IMR-90 (cell line): ENCODE measurements around the gene CMPK2. TPM values are rescaled to one million over a fixed set of nuclear protein-coding genes. Genes with fewer than 3 reads are reported as not detected.

Experiments
- ATAC-seq: fragments of 200-7000 bp; cut with Tn5 transposase; 2 replicates; pipeline ENCODE4 v1.9.1; 2020; ENCODE audit warnings: low read depth, mild to moderate bottlenecking, moderate library complexity
- BruUV-seq: library from RNA; stranded (reverse); fragments of 400-500 nt; replicated peaks from 2 replicates; lab custom pipeline; 2021; lab: Mats Ljungman, UMichigan
- CTCF ChIA-PET: fragments of 300-600 bp; formaldehyde crosslinking; extraction: SDS; loops from one replicate; lab custom pipeline; 2021; ENCODE audit warnings: antibody characterized with exemption; lab: Yijun Ruan, JAX
- POLR2A ChIA-PET: fragments of 300-600 bp; sonication (Branson Sonifier 250); formaldehyde crosslinking; loops from one replicate; lab custom pipeline; 2022; ENCODE audit warnings: antibody characterized with exemption; ENCODE audit not compliant: unreplicated experiment; lab: Charles Lee
- DNase-seq: peaks from one replicate; pipeline ENCODE4 v3.0.0; 2013
- H2AFZ ChIP-seq: replicated peaks from 2 replicates; pipeline ENCODE3; 2013; ENCODE audit warnings: low read length, mild to moderate bottlenecking; ENCODE audit not compliant: poor library complexity
- H2AK5ac ChIP-seq: 2 replicates; pipeline ENCODE4 v1.6.1; 2013; ENCODE audit warnings: low read depth, low read length, inconsistent platforms
- H2AK9ac ChIP-seq: replicated peaks from 2 replicates; pipeline ENCODE3; 2013; ENCODE audit warnings: mild to moderate bottlenecking, low read depth, low read length, moderate library complexity; ENCODE audit not compliant: poor library complexity
- H2BK120ac ChIP-seq: 2 replicates; pipeline ENCODE4 v1.6.1; 2013; ENCODE audit warnings: low read depth, low read length, inconsistent platforms
- H2BK15ac ChIP-seq: 3 replicates; pipeline ENCODE4 v1.6.1; 2013; ENCODE audit warnings: low read depth, low read length, inconsistent platforms
- H2BK20ac ChIP-seq: 2 replicates; pipeline ENCODE4 v1.6.1; 2013; ENCODE audit warnings: low read depth, mild to moderate bottlenecking, inconsistent platforms, low read length, moderate library complexity
- H2BK5ac ChIP-seq: 2 replicates; pipeline ENCODE4 v1.6.1; 2013; ENCODE audit warnings: mild to moderate bottlenecking, low read depth, low read length, inconsistent platforms; ENCODE audit not compliant: poor library complexity, severe bottlenecking
- H3K14ac ChIP-seq: replicated peaks from 2 replicates; pipeline ENCODE4 v1.6.1; 2013; ENCODE audit warnings: low read depth, low read length, inconsistent platforms
- H3K18ac ChIP-seq: 2 replicates; pipeline ENCODE4 v1.6.1; 2013; ENCODE audit warnings: low read depth, low read length, control low read depth
- H3K23ac ChIP-seq: 2 replicates; pipeline ENCODE4 v1.6.1; 2013; ENCODE audit warnings: low read depth, low read length, inconsistent platforms
- H3K27ac ChIP-seq: 2 replicates; pipeline ENCODE4 v1.5.1; 2013; ENCODE audit warnings: mild to moderate bottlenecking, control low read depth, low read length; ENCODE audit not compliant: insufficient read depth
- H3K27me3 ChIP-seq: 2 replicates; pipeline ENCODE4 v1.6.1; 2013; ENCODE audit warnings: low read length; ENCODE audit not compliant: control insufficient read depth, insufficient read depth
- H3K36me3 ChIP-seq: 2 replicates; pipeline ENCODE4 v1.6.1; 2013; ENCODE audit warnings: low read length, mixed read lengths; ENCODE audit not compliant: control insufficient read depth, insufficient read depth
- H3K4ac ChIP-seq: 2 replicates; pipeline ENCODE4 v1.6.1; 2013; ENCODE audit warnings: low read depth, low read length, inconsistent platforms
- H3K4me1 ChIP-seq: 2 replicates; pipeline ENCODE4 v1.6.1; 2013; ENCODE audit warnings: low read length, mixed read lengths; ENCODE audit not compliant: control insufficient read depth, insufficient read depth
- H3K4me2 ChIP-seq: 2 replicates; pipeline ENCODE4 v1.6.1; 2013; ENCODE audit warnings: low read depth, mild to moderate bottlenecking, control low read depth, low read length, moderate library complexity
- H3K4me3 ChIP-seq: 2 replicates; pipeline ENCODE4 v1.5.1; 2013; ENCODE audit warnings: low read depth, mild to moderate bottlenecking, control low read depth, low read length, moderate library complexity; ENCODE audit not compliant: insufficient read depth
- H3K56ac ChIP-seq: 2 replicates; pipeline ENCODE4 v1.6.1; 2013; ENCODE audit warnings: low read length, inconsistent platforms; ENCODE audit not compliant: insufficient read depth; ENCODE audit errors: extremely low read depth
- H3K79me1 ChIP-seq, 2 experiments: 2 replicates each; pipeline ENCODE4 v1.6.1; 2013; ENCODE audit warnings: low read length in 2 of 2, inconsistent platforms in 1 of 2, low read depth in 1 of 2
- H3K9ac ChIP-seq: 2 replicates; pipeline ENCODE4 v1.6.1; 2013; ENCODE audit warnings: low read depth, low read length, control low read depth
- H3K9me1 ChIP-seq: 2 replicates; pipeline ENCODE4 v1.6.1; 2013; ENCODE audit warnings: low read length, inconsistent platforms; ENCODE audit not compliant: insufficient read depth
- H3K9me3 ChIP-seq: 2 replicates; pipeline ENCODE4 v1.6.1; 2013; ENCODE audit warnings: low read length; ENCODE audit not compliant: control insufficient read depth, insufficient read depth
- H4K20me1 ChIP-seq: 2 replicates; pipeline ENCODE4 v1.6.1; 2013; ENCODE audit warnings: low read length, inconsistent platforms; ENCODE audit not compliant: insufficient read depth
- H4K5ac ChIP-seq: 2 replicates; pipeline ENCODE4 v1.6.1; 2013; ENCODE audit warnings: mild to moderate bottlenecking, low read depth, low read length, control low read depth
- H4K8ac ChIP-seq, 2 experiments: 2 replicates each; pipeline ENCODE4 v1.6.1; 2013; ENCODE audit warnings: low read depth in 2 of 2, low read length in 2 of 2, control low read depth in 1 of 2, inconsistent platforms in 1 of 2
- H4K91ac ChIP-seq: 2 replicates; pipeline ENCODE4 v1.6.1; 2013; ENCODE audit warnings: low read depth, low read length, inconsistent platforms; ENCODE audit not compliant: insufficient read depth
- BHLHE40 ChIP-seq: fragments of 150-350 bp; IDR thresholded peaks from 2 replicates; pipeline ENCODE4 v1.6.1; 2016; ENCODE audit warnings: mild to moderate bottlenecking, low read depth, low read length
- CEBPB ChIP-seq: IDR thresholded peaks from 2 replicates; pipeline ENCODE4 v1.6.1; 2012; ENCODE audit warnings: low read depth, low read length, improper control_type of control experiment
- CHD1 ChIP-seq: IDR thresholded peaks from 2 replicates; pipeline ENCODE4 v1.6.1; 2012; ENCODE audit warnings: low read depth, low read length, improper control_type of control experiment
- CTCF ChIP-seq: conservative IDR thresholded peaks from 2 replicates; pipeline ENCODE4 v1.5.1; 2012; ENCODE audit warnings: mild to moderate bottlenecking, low read depth, low read length, improper control_type of control experiment
- ELK1 ChIP-seq: fragments of 150-350 bp; IDR thresholded peaks from 2 replicates; pipeline ENCODE4 v1.6.1; 2016; ENCODE audit warnings: low read depth, mild to moderate bottlenecking, low read length, moderate library complexity, borderline replicate concordance
- FOS ChIP-seq: fragments of 150-350 bp; IDR thresholded peaks from 2 replicates; pipeline ENCODE4 v1.6.1; 2016; ENCODE audit warnings: low read depth, low read length
- MAFK ChIP-seq: IDR thresholded peaks from 2 replicates; pipeline ENCODE4 v1.6.1; 2012; ENCODE audit warnings: low read depth, low read length, improper control_type of control experiment
- MAZ ChIP-seq: IDR thresholded peaks from 2 replicates; pipeline ENCODE4 v1.6.1; 2012; ENCODE audit warnings: low read depth, mild to moderate bottlenecking, low read length, improper control_type of control experiment, moderate library complexity, borderline replicate concordance
- MXI1 ChIP-seq: IDR thresholded peaks from 2 replicates; pipeline ENCODE4 v1.6.1; 2012; ENCODE audit warnings: low read depth, mild to moderate bottlenecking, low read length, moderate library complexity, borderline replicate concordance
- NFE2L2 ChIP-seq: fragments of 150-350 bp; IDR thresholded peaks from 2 replicates; pipeline ENCODE4 v1.6.1; 2016; ENCODE audit warnings: low read depth, mild to moderate bottlenecking, low read length
- POLR2A ChIP-seq: IDR thresholded peaks from 2 replicates; pipeline ENCODE4 v1.6.1; 2012; ENCODE audit warnings: mild to moderate bottlenecking, low read depth, low read length
- RAD21 ChIP-seq: IDR thresholded peaks from 2 replicates; pipeline ENCODE4 v1.6.1; 2012; ENCODE audit warnings: low read length, improper control_type of control experiment
- RCOR1 ChIP-seq: IDR thresholded peaks from 2 replicates; pipeline ENCODE4 v1.6.1; 2012; ENCODE audit warnings: mild to moderate bottlenecking, low read length, improper control_type of control experiment; ENCODE audit not compliant: insufficient replicate concordance
- RFX5 ChIP-seq: IDR thresholded peaks from 2 replicates; pipeline ENCODE4 v1.8.0; 2012; ENCODE audit warnings: low read depth, mild to moderate bottlenecking, low read length, moderate library complexity
- SMC3 ChIP-seq: fragments of 150-350 bp; IDR thresholded peaks from 2 replicates; pipeline ENCODE4 v1.6.1; 2016; ENCODE audit warnings: low read depth, mild to moderate bottlenecking, antibody characterized with exemption, low read length, moderate library complexity
- USF2 ChIP-seq: fragments of 150-350 bp; IDR thresholded peaks from 2 replicates; pipeline ENCODE4 v1.6.1; 2017; ENCODE audit warnings: mild to moderate bottlenecking, antibody characterized with exemption, low read length, low read depth
- WGBS, 2 experiments: methylation state at CpG; one replicate each; pipeline versions ENCODE4 v1.1.5 to v1.1.7; 2013; ENCODE audit warnings: missing lambda C conversion rate in 2 of 2; ENCODE audit not compliant: insufficient read length in 1 of 2; ENCODE audit errors: extremely low coverage in 2 of 2; 5-methylcytosine and 5-hydroxymethylcytosine counted together
- dilution Hi-C: fragments of 300-500 bp; cut with HindIII; formaldehyde crosslinking; loops from one replicate; pipeline ENCODE4 v1.14.3; 2018; ENCODE audit warnings: low sequenced_read_pairs; ENCODE audit not compliant: unreplicated experiment
- in situ Hi-C: fragments of 300-500 bp; cut with MboI; formaldehyde crosslinking; loops from 3 replicates; pipeline ENCODE4 v1.14.3; 2019; ENCODE audit warnings: low sequenced_read_pairs, inconsistent platforms, mixed read lengths
- intact Hi-C: fragments of 100-400 bp; cut with micrococcal nuclease; formaldehyde crosslinking; loops from 2 replicates; pipeline ENCODE4 v1.10.0; 2022
- polyA plus RNA-seq, 3 experiments: library from polyadenylated mRNA; depleted of rRNA; stranded (reverse); fragments of >200 nt; gene quantifications; 2 replicates each; pipeline ENCODE4 v1.2.3, GENCODE V29; 2012; ENCODE audit warnings: low replicate concordance in 1 of 3
- total RNA-seq: library from RNA; depleted of rRNA; stranded (reverse); fragments of >200 nt; gene quantifications from 2 replicates; pipeline ENCODE4 v1.2.3, GENCODE V29; 2012

CMPK2 gene
- total and polyA plus RNA-seq, 2 of the 4 experiments (the other 2 are of a cell fraction): 0.03 to 0.18 TPM

GRCh38 chr2:6823111-6823510, 42.6 kb downstream of the CMPK2 start:
- Histone ChIP-seq H3K4me1 (peaks cover 11% of the 10 kb centered on the region), H3K23ac (peak overlapping the region; percentile 49; the same call in 1 of the 2 replicates), H3K56ac (no peak overlapping the region), H3K27ac (peak overlapping the region; percentile 50; the same call in 1 of the 2 replicates), H2AK5ac (no peak overlapping the region), H3K36me3 (no peaks in the 10 kb centered on the region), H2BK20ac (peak overlapping the region; percentile 81; the same call in 1 of the 2 replicates), H2BK15ac (peak overlapping the region; percentile 15; the same call in 2 of the 3 replicates), H2BK5ac (peak overlapping the region; percentile 70), H3K18ac (peak overlapping the region; percentile 56), H3K14ac (peak overlapping the region; percentile 38), H3K27me3 (no peaks in the 10 kb centered on the region), H3K4ac (peak overlapping the region; percentile 52), H4K91ac (peak overlapping the region; percentile 72), H3K9me1 (no peaks in the 10 kb centered on the region), H3K9me3 (no peaks in the 10 kb centered on the region), H3K4me2 (peak overlapping the region; percentile 81), H3K4me3 (no peak overlapping the region), H2BK120ac (peak overlapping the region; percentile 60; the same call in 1 of the 2 replicates), H4K8ac (peak overlapping the region; percentile 17 to 89; a peak in 3 of 4 replicates), H3K9ac (peak overlapping the region; percentile 69), H2AK9ac (peak overlapping the region; percentile 59), H3K79me1 (no peaks in the 10 kb centered on the region), H4K20me1 (no peaks in the 10 kb centered on the region), H2AFZ (peak overlapping the region; percentile 67), H4K5ac (peak overlapping the region; percentile 78)
- DNase-seq (peak; percentile 61), ATAC-seq (peak; percentile 77)
- no TSS peak for BruUV-seq
- WGBS, 2 experiments: no CpG with 5 or more reads among the region's 5 CpGs
- TF ChIP-seq SMC3 (no peak), RCOR1 (no peak), MAFK (no peak), NFE2L2 (no peak), ELK1 (no peak), RAD21 (no peak), MXI1 (no peak), RFX5 (no peak), POLR2A (no peak), CTCF (no peak), CEBPB (no peak), MAZ (no peak), USF2 (no peak), FOS (no peak), BHLHE40 (no peak), CHD1 (no peak)
- dilution Hi-C loops (no loop called here), intact Hi-C loops (no loop called here), in situ Hi-C loops (no loop called here)
- POLR2A ChIA-PET: interaction anchor here (0.6 kb wide), 1 partner anchor 34 kb away, joined by 3 read pairs; no protein-coding TSS in a partner anchor
- CTCF ChIA-PET: no interaction called here
